SKM-1 treated with dmso at 0.1 percent for 144 hours (cell line): ENCODE data around the gene SLC28A3.
A peak's percentile ranks its signal among the peaks of the same experiment; 100 is the strongest.

ENCODE experiments used
- DNase-seq: peaks from one replicate; lab custom pipeline; 2025; ENCODE audit not compliant: unreplicated experiment; lab: John Stamatoyannopoulos, UW

Gene SLC28A3

GRCh38 chr9:84300271-84300670 is 40.3 kb downstream of the SLC28A3 start:
- DNase-seq, result no peak

- DNase-seq, result no peak
These were observed 43.3 kb downstream of the SLC28A3 start for GRCh38 chr9:84297162-84297821.

DNA sequence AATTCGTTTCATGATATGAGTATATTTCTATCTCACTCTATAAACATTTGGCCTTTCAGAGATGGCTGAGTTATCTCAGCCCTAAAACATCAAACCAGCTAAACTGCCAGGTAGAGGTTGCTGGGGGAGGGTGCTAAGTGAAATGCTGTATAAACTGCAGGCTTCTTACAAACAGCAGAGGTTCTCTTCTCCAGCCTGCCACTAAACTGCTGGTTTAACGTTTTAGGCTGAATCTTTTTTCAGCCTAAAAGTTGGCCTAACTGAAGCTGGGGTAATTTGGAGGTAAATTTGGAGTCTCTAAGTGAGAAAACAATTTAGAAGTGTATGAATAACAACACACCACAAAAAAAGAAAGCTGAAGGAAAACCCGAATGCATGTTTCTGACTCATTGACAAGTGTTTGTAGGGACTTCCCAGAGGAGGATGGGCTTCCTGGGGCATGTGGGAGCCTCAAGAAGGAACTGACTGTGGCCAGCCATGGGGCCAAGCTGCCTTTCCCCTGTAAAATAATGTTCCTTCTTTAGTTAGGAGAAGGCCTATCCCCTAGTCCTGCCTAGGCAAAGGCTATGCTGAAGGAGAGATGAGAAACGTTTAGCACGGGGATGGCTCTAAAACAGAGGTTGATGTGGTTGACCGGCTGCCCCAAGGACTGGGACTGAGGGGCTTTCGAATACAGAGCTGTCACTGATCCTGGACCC is 44.3 kb downstream of the SLC28A3 start:
- no peak for DNase-seq

DNA sequence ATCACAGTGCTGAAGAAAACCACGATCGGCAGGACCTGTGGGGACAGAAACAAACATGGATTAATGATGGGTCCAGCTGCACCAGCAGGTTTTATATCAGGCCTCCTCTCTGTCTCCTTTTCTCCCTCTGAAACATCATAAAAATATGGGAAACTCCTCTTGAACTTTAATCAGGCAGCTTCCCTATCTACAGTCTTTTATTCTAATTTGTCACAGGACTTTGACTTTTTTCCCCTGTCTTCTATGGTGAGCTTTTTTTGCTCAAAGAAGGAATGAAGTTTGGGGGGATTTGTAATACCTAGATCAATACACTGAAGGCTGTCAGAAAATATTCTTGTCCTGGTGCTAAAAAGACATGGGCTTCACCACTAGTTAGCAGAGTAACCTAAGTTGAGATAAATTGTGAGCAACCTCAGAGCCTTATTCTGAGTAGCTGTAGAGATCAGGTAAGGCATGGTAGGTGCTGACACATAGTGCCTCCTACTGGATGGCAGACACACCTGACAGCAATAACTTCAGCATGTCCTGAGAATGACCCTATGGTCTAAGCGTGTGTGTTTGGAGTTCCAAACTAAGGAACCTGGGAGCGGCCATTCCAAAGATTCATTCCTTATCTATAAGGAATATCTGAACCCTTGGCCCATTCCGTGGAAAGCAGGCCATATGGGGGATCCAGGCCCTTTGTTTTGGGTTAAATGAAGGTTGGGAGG is 46.2 kb downstream of the SLC28A3 start:
- no peak for DNase-seq

DNA sequence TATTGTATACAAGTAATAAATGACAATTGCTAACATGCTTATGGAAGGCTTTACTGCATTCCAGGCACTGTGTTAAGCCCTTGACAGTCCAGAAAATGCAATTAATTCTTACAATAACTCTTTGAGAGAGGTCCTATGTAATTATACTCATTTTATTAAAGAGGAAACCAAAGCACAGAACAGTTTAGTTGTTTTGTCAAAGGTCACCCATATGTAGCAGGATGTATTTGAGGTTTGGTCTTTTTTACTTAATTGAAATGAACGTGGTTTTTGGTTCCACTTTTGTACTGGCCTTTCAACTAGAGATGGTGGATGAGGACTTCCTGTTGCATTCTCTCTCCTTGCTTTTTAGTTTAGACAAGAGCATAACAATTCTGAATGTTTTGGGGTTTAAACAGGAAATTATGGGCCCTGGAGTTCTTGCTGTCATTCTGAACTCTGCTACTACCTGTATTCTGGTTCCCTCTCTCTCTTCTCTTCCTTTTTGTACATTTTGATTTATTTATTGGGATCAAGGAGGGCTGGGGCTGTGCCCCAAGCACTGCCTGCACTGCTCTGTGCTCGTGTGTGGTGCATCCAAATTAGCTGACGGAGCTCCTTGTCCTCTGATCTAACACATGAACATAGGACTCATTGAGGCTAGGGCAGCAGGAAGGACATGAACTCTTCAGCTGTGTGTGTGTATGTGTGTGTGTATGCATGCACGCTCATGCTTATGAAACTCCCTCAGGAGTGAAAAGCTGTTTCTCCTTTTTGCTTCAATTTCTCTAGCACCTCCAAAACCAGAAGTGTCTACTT is 47.4 kb downstream of the SLC28A3 start:
- peak; percentile 35 for DNase-seq

- no peak for DNase-seq
These were observed 55.2 kb downstream of the SLC28A3 start for GRCh38 chr9:84285381-84285780.

DNA sequence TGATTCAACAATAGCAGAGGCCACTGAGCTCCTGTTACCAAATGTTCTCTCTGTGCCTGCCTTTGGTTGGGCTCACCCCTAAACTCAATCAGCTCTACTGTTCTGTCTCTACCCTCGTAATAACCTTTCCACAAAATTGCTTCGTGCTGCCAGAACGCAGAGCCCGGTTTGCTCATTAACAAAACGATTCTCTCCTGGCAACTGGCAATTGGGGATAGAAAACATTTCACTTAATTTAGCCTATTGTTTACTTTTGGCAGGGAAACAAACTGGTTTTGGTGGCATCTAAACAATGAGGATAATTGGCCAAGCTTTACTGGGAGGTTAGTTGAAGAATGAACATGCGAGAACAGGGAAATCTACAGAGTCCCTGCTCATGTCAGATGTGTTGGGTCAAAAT is 56.6 kb downstream of the SLC28A3 start:
- DNase-seq, result no peak

- DNase-seq, result no peak
These were observed 62.4 kb downstream of the SLC28A3 start for GRCh38 chr9:84278130-84278529.

DNA sequence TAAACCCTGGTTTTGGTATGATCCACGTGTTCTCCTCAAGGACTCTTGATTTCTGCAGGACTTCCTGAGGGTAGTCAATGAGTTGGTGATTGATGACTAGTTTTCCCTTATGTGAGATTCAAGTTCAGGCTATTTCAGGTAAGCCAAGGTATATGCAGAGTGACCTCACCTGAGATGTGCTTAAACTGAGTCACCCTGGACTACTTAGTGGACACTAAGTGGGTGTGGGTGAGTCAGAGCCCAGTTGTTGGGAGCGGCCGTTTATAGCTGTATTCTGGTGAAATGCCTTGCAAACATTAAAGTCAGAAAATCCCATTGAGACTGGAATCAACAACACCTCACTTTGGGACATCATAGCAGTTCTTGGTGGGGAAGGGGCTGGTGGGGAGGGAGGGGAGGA is 62.9 kb downstream of the SLC28A3 start:
- DNase-seq, result no peak

DNA sequence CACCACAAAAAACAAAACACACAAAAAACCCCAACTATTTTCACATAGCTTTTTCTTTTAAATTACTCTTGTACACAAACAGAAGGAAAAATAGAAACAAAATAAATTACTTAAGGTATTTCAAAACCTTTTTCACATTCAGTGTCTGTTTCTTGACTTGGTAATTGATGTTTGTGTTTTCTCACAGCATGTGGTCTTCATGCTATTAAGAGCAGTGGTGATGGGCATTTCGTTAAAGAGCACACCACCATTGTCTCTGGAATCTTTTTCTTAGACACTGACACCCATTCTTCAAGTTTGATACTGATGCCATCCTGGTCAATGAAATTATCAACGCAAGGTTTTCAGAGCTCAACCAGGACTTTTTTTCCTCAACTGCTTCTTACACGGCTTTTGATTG is 63.8 kb downstream of the SLC28A3 start:
- no peak for DNase-seq

- DNase-seq, result no peak
These were observed 68.5 kb downstream of the SLC28A3 start for GRCh38 chr9:84271921-84272556.

GRCh38 chr9:84271531-84271900 is 69.0 kb downstream of the SLC28A3 start:
- DNase-seq, result no peak

DNA sequence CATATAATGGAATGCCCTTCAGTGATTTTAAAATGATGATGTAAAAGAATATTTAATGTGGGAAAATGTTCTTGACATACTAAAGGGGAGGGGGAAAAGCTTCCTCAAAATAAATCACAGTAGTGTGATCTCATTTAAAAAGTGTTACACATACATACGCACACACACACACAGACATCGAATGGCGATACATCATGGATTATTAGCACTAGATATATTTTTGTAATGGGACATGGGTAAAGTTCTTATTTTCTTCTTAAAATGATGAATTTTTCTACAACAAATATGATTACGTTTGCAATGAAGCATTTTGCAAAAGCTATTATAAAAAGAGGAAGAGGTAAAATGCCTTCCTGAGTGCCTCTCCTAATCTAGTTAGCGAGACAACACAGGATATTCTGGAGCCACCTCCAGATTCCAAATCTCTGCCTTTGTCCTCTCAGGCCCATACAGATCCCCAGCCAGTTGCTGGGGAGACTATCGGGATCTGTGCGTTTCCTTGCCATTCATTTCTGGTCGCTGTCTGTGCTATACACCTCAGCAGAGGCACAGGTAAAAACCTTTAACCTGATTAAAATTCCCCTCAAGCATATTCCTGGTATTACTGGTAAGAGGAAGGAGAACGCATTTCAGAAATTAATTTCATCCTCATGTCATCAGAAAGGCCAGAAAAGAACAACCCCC is 69.6 kb downstream of the SLC28A3 start:
- no peak for DNase-seq

GRCh38 chr9:84266087-84266561 is 74.4 kb downstream of the SLC28A3 start:
- DNase-seq, result no peak

- DNase-seq, result no peak
These were observed 76.1 kb downstream of the SLC28A3 start for GRCh38 chr9:84264307-84265029.

GRCh38 chr9:84261070-84261746 is 79.3 kb downstream of the SLC28A3 start:
- peak; percentile 0 for DNase-seq

DNA sequence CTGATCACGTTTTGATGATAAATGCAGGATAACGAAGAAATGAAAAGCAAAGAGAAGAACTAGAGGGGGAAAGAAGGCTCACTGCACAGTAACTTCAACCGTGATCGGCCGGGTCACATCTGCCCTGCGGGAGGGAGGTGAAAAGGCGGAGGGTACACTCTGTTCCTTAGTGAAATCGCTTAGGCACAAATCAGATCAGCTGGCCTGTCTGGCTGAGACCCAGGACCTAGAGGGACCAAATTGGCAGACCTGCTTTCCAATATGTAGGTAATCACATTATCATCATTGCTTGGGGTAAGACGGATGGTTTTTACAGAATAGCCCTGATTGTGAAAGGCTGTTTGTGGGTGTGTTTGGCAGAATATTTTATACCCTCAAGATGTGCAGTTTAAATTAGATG is 82.2 kb downstream of the SLC28A3 start:
- DNase-seq, result no peak

- no peak for DNase-seq
These were observed 84.9 kb downstream of the SLC28A3 start for GRCh38 chr9:84255696-84256095.

GRCh38 chr9:84254972-84255371 is 85.6 kb downstream of the SLC28A3 start:
- no peak for DNase-seq
